Hippocampal formation (tissue), 2 donors: ENCODE data around the gene BABAM2.

Experiments
- DNase-seq, 2 donors: peaks; one replicate each; lab custom pipeline; 2025; lab: John Stamatoyannopoulos, UW

Gene BABAM2

DNA sequence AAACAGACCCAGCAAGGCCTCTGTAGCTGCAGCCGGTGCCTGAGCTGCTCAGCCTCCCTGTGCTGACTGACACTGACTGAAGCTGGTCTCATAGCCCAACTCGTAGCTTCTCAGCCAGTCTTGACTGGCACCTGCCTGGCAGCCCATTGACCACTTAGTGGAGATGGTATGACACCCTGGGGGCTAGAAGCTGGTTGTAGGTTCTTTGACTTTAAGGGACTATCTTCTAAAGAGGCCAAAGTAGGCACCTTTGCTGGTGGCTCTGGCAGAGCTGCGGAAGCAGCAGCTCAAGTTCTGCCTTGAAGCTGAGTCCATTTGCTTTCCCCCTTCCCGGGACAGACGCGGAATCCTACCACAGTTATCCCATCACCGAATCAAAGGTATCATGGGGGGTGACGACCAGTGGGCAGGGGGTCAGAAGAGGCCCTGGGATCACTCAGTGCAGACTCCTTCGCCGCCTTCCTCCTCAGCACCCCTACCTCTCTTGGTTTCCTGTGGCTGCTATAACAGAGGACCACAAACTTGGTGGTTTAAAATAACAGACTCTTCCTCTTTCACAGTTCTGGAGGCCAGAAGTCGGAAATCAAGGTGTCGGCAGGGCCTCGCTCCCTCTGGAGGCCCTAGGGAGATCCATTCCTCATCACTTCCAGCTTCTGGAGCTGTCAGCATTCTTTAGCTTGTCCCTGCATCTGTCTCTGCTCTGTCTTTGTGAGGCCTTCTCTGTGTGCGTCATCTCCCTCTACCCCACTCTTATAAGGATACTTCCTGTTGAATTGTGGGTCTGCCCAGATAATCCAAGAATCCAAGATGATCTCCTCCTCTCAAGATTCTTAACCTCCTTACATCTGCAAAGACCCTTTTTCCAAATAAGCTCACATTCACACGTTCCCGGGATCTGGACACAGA lies 488.4 kb downstream of the BABAM2 start:
- DNase-seq: no peak

DNA sequence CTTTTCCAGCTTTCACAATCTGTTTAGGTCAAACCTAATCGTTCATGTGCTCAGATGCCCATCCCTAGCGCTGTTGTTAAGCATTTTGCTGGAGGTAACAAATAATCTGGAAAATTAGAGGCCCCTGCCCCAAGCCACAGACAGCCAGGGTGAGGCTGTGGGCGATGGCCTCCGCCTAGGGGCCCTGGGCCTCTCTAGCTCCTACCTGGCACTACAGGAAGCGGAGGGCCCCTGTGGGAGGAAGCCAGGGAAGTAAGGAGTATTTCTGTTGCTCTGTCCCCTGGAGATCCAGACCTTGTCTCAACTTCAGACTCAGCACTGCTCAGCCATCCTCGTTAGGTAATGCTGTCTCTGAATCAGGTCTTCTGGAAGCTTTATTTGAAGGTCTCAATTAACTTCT lies 489.7 kb downstream of the BABAM2 start:
- DNase-seq: no peak

DNA sequence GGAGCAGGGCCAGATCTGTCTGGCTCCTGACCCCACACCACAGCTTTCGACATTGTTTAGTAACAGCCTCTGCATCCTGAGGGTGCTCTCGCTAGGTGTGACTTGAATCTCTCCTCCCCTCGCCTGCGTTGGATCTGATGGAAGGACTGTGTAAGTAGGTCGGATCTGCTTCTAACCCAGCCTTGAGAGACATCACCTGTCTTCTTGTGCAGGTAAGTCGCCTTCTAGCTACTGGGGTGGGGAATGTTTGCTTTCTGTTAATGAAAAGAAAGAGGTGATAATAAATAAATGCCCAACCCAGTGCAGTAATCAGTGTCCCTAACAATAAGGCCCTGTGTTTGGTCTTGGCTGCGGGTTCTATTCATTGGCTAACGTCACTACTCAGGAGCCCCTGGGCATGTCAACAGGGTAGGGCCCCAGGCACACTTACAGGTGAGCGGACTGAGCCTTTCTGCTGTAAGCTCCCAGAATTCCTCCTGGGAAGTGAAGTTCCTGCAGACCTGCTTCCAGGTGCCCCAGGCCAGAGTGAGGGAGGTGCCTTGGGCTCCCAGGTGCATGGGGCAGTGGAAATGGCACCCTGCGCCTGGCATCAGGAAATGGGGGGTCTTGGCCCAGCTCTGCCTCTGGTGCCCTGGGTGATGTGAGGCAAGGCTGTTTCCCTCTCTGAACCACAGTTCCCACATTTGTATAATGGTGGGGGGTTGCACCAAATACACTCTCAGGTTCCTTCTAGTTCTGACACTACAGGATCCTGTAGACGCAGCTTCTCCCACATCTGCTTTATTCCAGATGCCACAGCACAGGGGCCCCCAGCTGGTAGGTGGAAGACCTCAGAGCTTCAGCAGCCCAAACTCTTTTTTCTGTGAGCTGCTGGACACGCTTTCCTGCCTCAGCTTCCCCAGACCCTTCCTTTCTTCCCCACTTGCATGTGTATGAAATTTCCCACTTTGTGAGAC lies 491.0 kb downstream of the BABAM2 start:
- DNase-seq: no peak

- no peak for DNase-seq
These were observed 492.2 kb downstream of the BABAM2 start for GRCh38 chr2:28382755-28383154.

- no peak for DNase-seq
These were observed 496.8 kb downstream of the BABAM2 start for GRCh38 chr2:28387082-28387960.
